ENCODE results near the gene TAF1B. TPM values are rescaled to one million over a fixed set of nuclear protein-coding genes. Genes with fewer than 3 reads are reported as not detected.

Gene TAF1B
- total and polyA plus RNA-seq, 2 donors (not counting 3 experiments of a cell fraction or from before 2014, with no cell fraction given): 6.3 to 29.4 TPM

- Histone ChIP-seq H3K9ac (replicated peaks; ENCODE audit: extremely low read depth, insufficient read depth, low read length) (no peak overlapping the region), H4K20me1 (replicated peaks; ENCODE audit: control insufficient read depth, extremely low read depth, insufficient read depth, low read length) (no peaks in the 10 kb centered on the region), H3K27ac (ENCODE audit: insufficient read depth, low read depth, low read length) (no peak overlapping the region), H3K4me3 (replicated peaks in 1 of 3; ENCODE audit: insufficient read depth in 1 of 3, low read depth in 1 of 3, low read length in 3 of 3) (no peak overlapping the region), H3K79me2 (ENCODE audit: control insufficient read depth, insufficient read depth, low read length) (no peaks in the 10 kb centered on the region), H3K36me3 (ENCODE audit: control insufficient read depth in 2 of 2, extremely low read depth in 1 of 2, insufficient read depth in 2 of 2, low read length in 2 of 2) (no peaks in the 10 kb centered on the region), H3K9me3 (replicated peaks; ENCODE audit: control insufficient read depth, insufficient read depth, low read length) (no peaks in the 10 kb centered on the region), H2AFZ (ENCODE audit: low read depth, low read length) (no peak overlapping the region), H3K4me1 (ENCODE audit: control insufficient read depth, extremely low read depth, insufficient read depth, low read length) (no peaks in the 10 kb centered on the region), H3K27me3 (ENCODE audit: control insufficient read depth in 2 of 2, insufficient read depth in 2 of 2, low read length in 2 of 2) (no peaks in the 10 kb centered on the region), H3K4me2 (ENCODE audit: insufficient read depth, low read length) (no peak overlapping the region), H3K9me1 (replicated peaks; ENCODE audit: control insufficient read depth, extremely low read depth, insufficient read depth, low read length) (no peaks in the 10 kb centered on the region)
- intact Hi-C loops (cut with micrococcal nuclease) (no loop called here), dilution Hi-C loops (cut with MboI; ENCODE audit: extremely low pct_ligation_motif_present, low sequenced_read_pairs) (loop anchor here (25.0 kb wide), 1 partner anchor 154 kb away; no protein-coding TSS in a partner anchor)
- CTCF ChIA-PET: interaction anchor here (2.9 kb wide), 1 partner anchor 18 kb away, joined by 11 read pairs; no protein-coding TSS in a partner anchor
- no peak for TF ChIP-seq MYC (IDR thresholded peaks at IDR 0.05; ENCODE audit: low read depth, low read length)
- no peak for TF ChIP-seq GATA2 (IDR thresholded peaks at IDR 0.05; ENCODE audit: insufficient read depth, insufficient read length, low read depth, low read length)
- no peak for TF ChIP-seq EZH2 (IDR thresholded peaks at IDR 0.05; ENCODE audit: borderline replicate concordance, low read depth, low read length, severe bottlenecking)
- TF ChIP-seq, protein P1, sequence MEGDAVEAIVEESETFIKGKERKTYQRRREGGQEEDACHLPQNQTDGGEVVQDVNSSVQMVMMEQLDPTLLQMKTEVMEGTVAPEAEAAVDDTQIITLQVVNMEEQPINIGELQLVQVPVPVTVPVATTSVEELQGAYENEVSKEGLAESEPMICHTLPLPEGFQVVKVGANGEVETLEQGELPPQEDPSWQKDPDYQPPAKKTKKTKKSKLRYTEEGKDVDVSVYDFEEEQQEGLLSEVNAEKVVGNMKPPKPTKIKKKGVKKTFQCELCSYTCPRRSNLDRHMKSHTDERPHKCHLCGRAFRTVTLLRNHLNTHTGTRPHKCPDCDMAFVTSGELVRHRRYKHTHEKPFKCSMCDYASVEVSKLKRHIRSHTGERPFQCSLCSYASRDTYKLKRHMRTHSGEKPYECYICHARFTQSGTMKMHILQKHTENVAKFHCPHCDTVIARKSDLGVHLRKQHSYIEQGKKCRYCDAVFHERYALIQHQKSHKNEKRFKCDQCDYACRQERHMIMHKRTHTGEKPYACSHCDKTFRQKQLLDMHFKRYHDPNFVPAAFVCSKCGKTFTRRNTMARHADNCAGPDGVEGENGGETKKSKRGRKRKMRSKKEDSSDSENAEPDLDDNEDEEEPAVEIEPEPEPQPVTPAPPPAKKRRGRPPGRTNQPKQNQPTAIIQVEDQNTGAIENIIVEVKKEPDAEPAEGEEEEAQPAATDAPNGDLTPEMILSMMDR (IDR thresholded peaks at IDR 0.05; ENCODE audit: extremely low read depth in 1 of 2, insufficient read depth in 1 of 2, low read depth in 1 of 2, low read length in 2 of 2): no peak
- no peak for TF ChIP-seq POLR2AphosphoS5 (IDR thresholded peaks at IDR 0.05; ENCODE audit: insufficient read depth, low read depth, low read length)
- TF ChIP-seq, protein P2, sequence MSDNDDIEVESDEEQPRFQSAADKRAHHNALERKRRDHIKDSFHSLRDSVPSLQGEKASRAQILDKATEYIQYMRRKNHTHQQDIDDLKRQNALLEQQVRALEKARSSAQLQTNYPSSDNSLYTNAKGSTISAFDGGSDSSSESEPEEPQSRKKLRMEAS (IDR thresholded peaks at IDR 0.05; ENCODE audit: insufficient read depth, insufficient read length): no peak
- TF ChIP-seq JUN (IDR thresholded peaks at IDR 0.05; ENCODE audit: borderline replicate concordance, insufficient read depth, insufficient read length, low read depth): no peak
- no peak for TF ChIP-seq FOS (IDR thresholded peaks at IDR 0.05; ENCODE audit: borderline replicate concordance, insufficient read depth, low read length)
- no peak for TF ChIP-seq POLR2A (IDR thresholded peaks at IDR 0.05; ENCODE audit: low read depth, low read length)
- no peak for FAIRE-seq
- no TSS peak for BruUV-seq (replicated peaks)
- DNase-seq (ENCODE audit: low read depth, low spot score): no peak
- POLR2A ChIA-PET: no interaction called here
Observed at GRCh38 chr2:9966491-9967022, 123.3 kb downstream of the TAF1B start.

All from endothelial cell of umbilical vein (primary cell).